ENCODE data around the gene GGN.
"Not testable (repeated sequence)": the region's sequence is repeated elsewhere in the genome, so short reads cannot be mapped to it uniquely, and the experiment has no call there.

GGN gene

GRCh38 chr19:38360839-38361631, 26.8 kb downstream of the GGN start:
- no peak for DNase-seq

DNA sequence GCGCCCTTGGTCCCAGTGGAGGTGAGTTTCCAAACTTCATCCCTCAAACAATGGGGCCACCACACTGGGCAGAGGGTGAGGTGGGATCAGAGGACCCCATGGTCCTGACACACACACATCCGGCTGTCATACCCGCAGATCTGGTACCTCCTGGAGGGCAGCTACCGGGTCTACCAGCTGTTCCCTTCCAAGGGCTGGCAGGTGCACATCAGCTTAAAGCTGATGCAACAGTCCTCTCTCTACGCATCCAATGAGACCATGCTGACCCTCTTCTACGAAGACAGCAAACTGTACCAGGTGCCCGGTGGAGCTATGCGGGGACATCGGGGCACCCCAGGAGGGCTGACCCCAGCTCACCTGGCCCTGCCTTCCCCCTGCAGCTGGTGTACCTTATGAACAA, 27.5 kb downstream of the GGN start:
- no peak for DNase-seq

- DNase-seq = no peak
Measured at GRCh38 chr19:38359242-38360021, 28.4 kb downstream of the GGN start.

- no peak for DNase-seq
Measured at GRCh38 chr19:38358071-38358470, 29.8 kb downstream of the GGN start.

GRCh38 chr19:38355728-38356725, 31.8 kb downstream of the GGN start:
- DNase-seq = no peak

DNA sequence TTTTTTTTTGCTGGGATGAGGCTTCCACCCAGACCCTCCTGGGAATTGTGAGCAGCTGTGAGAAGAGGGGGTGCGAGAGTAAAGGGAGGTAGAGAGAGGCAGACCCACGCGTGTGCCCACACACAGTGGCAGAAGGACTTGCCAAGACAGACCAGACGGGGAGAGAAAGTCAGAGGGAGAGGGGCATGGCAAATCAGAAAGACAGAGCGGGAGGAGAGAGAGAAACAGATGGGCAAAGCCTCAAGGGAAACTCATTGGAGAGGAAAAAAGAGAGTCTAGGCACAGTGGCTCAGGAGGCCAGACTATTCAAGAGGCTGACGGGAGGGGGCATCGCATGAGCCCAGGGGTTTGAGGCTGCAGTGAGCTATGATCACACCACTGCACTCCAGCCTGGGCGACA, 35.2 kb downstream of the GGN start:
- DNase-seq = no peak

DNA sequence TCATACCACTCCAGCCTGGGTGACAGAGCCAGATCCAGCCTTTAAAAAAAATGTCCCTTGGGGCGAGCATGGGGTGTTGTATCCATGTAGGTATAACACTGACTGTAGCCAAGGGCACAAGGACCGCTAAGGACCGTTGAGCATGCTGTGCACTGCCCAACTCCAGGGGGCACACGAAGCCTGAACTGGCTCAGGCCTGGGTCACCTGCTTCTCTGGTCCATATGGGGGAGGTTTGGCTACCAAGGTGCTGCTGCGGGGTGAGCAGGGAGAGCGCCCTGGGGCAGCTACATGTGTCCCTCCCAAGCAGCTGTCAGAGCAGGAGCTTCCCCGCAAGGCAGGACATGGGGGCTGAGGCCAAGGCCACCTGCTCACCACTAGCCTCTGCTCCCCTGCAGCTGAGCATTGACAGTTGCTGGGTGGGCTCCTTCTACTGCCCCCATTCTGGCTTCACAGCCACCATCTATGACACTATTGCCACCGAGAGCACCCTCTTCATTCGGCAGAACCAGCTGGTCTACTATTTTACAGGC, 35.9 kb downstream of the GGN start:
- DNase-seq = no peak

- no peak for DNase-seq
Measured at GRCh38 chr19:38350883-38351282, 37.0 kb downstream of the GGN start.

GRCh38 chr19:38346837-38347236, 41.0 kb downstream of the GGN start:
- no peak for DNase-seq

DNA sequence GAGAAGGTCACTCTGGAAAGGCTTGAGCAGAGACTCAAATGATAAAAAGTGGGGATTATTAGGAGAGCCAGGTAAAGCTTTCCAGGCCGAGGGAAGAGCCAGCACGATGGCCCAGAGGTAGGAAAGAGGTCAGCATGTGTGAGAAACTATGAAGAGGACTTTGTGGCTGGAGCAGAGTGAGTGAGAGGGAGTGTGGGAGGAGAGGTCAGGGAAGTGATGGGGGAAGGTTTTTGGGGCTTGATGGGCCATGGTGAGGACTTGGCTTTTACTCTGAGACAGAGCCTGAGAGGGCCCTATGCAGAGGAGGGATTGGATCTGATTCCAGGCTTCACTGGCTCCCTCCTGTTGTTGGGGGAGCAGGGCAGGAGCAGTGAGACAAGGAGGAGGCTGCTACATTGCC, 46.9 kb downstream of the GGN start:
- no peak for DNase-seq

DNA sequence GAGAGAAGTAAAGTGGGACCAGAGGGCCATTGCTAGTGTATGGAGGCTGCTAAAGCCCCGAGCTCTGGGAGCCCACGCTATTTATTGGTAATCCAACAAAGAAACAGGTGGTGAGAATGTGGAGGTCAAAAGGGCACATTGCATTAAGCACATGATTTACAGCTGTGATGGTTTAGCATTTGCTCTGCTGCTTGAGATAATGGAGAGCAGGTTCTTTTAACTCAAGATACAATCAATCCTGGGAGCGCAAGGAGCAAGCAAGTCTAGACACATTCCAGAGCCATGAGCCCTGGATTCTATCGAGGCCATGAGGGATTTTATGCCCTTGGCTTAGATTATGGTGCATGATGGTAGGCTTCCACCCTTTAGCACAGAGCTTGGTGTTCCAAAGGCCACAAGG, 48.8 kb downstream of the GGN start:
- not testable (repeated sequence) for DNase-seq

GRCh38 chr19:38337360-38337653, 50.5 kb downstream of the GGN start:
- no peak for DNase-seq

GRCh38 chr19:38336638-38337359, 51.0 kb downstream of the GGN start:
- peak; percentile 93 for DNase-seq

GRCh38 chr19:38335949-38336637, 51.7 kb downstream of the GGN start:
- peak; percentile 90 for DNase-seq

All from GDM1 (cell line).